ENCODE measurements around the gene CNOT11. TPM values are rescaled to one million over a fixed set of nuclear protein-coding genes. Genes with fewer than 3 reads are reported as not detected.

CNOT11 gene
- polyA plus RNA-seq, 1 donor (not counting 4 experiments of a cell fraction or from before 2014, with no cell fraction given) = 83.1 TPM

GRCh38 chr2:101297383-101297782, 44.7 kb downstream of the CNOT11 start:
- H2AFZ ChIP-seq (ENCODE audit: control insufficient read depth, low read length) = no peak overlapping the region
- no peak overlapping the region for H3K27ac ChIP-seq (ENCODE audit: control insufficient read depth, insufficient read depth, low read length)
- no peaks in the 10 kb centered on the region for H3K27me3 ChIP-seq (ENCODE audit: control insufficient read depth, extremely low read depth, insufficient read depth, low read length)
- H3K4me3 ChIP-seq (ENCODE audit: control insufficient read depth in 2 of 3, extremely low read depth in 1 of 3, insufficient read depth in 2 of 3, low read depth in 1 of 3, low read length in 3 of 3) = no peak overlapping the region
- no peaks in the 10 kb centered on the region for H3K4me1 ChIP-seq (ENCODE audit: control insufficient read depth, extremely low read depth, insufficient read depth, low read length)
- H3K9ac ChIP-seq (ENCODE audit: control insufficient read depth, extremely low read depth, insufficient read depth, low read length) = no peak overlapping the region
- H3K36me3 ChIP-seq (ENCODE audit: control insufficient read depth in 2 of 2, extremely low read depth in 1 of 2, insufficient read depth in 2 of 2, low read length in 2 of 2) = peaks cover 8 to 16% of the 10 kb centered on the region in 2 experiments
- peaks cover 20% of the 10 kb centered on the region for H4K20me1 ChIP-seq (ENCODE audit: control insufficient read depth, extremely low read depth, insufficient read depth, low read length)
- H3K9me3 ChIP-seq (ENCODE audit: control insufficient read depth, low read depth, low read length) = no peaks in the 10 kb centered on the region
- H3K4me2 ChIP-seq (ENCODE audit: control insufficient read depth, extremely low read depth, insufficient read depth, low read depth, low read length) = no peak overlapping the region
- TF ChIP-seq EZH2 (IDR thresholded peaks at IDR 0.05; ENCODE audit: low read length) (no peak), CTCF (optimal IDR thresholded peaks at IDR 0.05 in 1 of 3, IDR thresholded peaks at IDR 0.05 in 1 of 3, conservative IDR thresholded peaks at IDR 0.05 in 1 of 3; ENCODE audit: extremely low read depth in 1 of 3, insufficient read depth in 2 of 3, low read length in 3 of 3) (no peak)
- DNase-seq (ENCODE audit: low read depth, low spot score) = no peak
- FAIRE-seq = no peak
- dilution Hi-C loops (cut with MboI; ENCODE audit: extremely low pct_ligation_motif_present, low sequenced_read_pairs) = no loop called here
- H3K9me1 ChIP-seq (ENCODE audit: control insufficient read depth, extremely low read depth, insufficient read depth, low read length) = peaks cover 3% of the 10 kb centered on the region
- H3K79me2 ChIP-seq (ENCODE audit: control insufficient read depth, insufficient read depth, low read length) = peaks cover 91% of the 10 kb centered on the region

GRCh38 chr2:101299604-101300003, 46.9 kb downstream of the CNOT11 start:
- Histone ChIP-seq H3K4me2 (ENCODE audit: control insufficient read depth, extremely low read depth, insufficient read depth, low read depth, low read length) (no peak overlapping the region), H3K79me2 (ENCODE audit: control insufficient read depth, insufficient read depth, low read length) (peaks cover 97% of the 10 kb centered on the region), H3K9me1 (ENCODE audit: control insufficient read depth, extremely low read depth, insufficient read depth, low read length) (peaks cover 3% of the 10 kb centered on the region), H3K4me1 (ENCODE audit: control insufficient read depth, extremely low read depth, insufficient read depth, low read length) (no peaks in the 10 kb centered on the region), H2AFZ (ENCODE audit: control insufficient read depth, low read length) (no peak overlapping the region), H3K27ac (ENCODE audit: control insufficient read depth, insufficient read depth, low read length) (no peak overlapping the region), H3K4me3 (ENCODE audit: control insufficient read depth in 2 of 3, extremely low read depth in 1 of 3, insufficient read depth in 2 of 3, low read depth in 1 of 3, low read length in 3 of 3) (no peak overlapping the region), H3K27me3 (ENCODE audit: control insufficient read depth, extremely low read depth, insufficient read depth, low read length) (no peaks in the 10 kb centered on the region), H3K9me3 (ENCODE audit: control insufficient read depth, low read depth, low read length) (no peaks in the 10 kb centered on the region), H3K9ac (ENCODE audit: control insufficient read depth, extremely low read depth, insufficient read depth, low read length) (no peak overlapping the region), H3K36me3 (ENCODE audit: control insufficient read depth in 2 of 2, extremely low read depth in 1 of 2, insufficient read depth in 2 of 2, low read length in 2 of 2) (peaks cover 1 to 9% of the 10 kb centered on the region in 2 experiments), H4K20me1 (ENCODE audit: control insufficient read depth, extremely low read depth, insufficient read depth, low read length) (peaks cover 21% of the 10 kb centered on the region)
- FAIRE-seq (no peak), DNase-seq (ENCODE audit: low read depth, low spot score) (no peak)
- dilution Hi-C loops (cut with MboI; ENCODE audit: extremely low pct_ligation_motif_present, low sequenced_read_pairs) = no loop called here
- TF ChIP-seq CTCF (optimal IDR thresholded peaks at IDR 0.05 in 1 of 3, IDR thresholded peaks at IDR 0.05 in 1 of 3, conservative IDR thresholded peaks at IDR 0.05 in 1 of 3; ENCODE audit: extremely low read depth in 1 of 3, insufficient read depth in 2 of 3, low read length in 3 of 3) (no peak), EZH2 (IDR thresholded peaks at IDR 0.05; ENCODE audit: low read length) (no peak)

Data from keratinocyte (primary cell).